HG03103 (cell line): ENCODE data around the gene RBM28.

Experiments used
- ATAC-seq: cut with Tn5 transposase; IDR thresholded peaks from one replicate; pipeline ENCODE4 v1.9.1; 2021; ENCODE audit warnings: low read depth; ENCODE audit not compliant: unreplicated experiment

RBM28 gene

GRCh38 chr7:128376077-128376476, 32.4 kb upstream of the RBM28 start:
- no peak for ATAC-seq

GRCh38 chr7:128374041-128374440, 30.3 kb upstream of the RBM28 start:
- ATAC-seq = no peak

GRCh38 chr7:128373606-128374005, 29.9 kb upstream of the RBM28 start:
- no peak for ATAC-seq

GRCh38 chr7:128370491-128370890, 26.8 kb upstream of the RBM28 start:
- no peak for ATAC-seq

GRCh38 chr7:128366986-128367385, 23.3 kb upstream of the RBM28 start:
- ATAC-seq = no peak

GRCh38 chr7:128366300-128366699, 22.6 kb upstream of the RBM28 start:
- no peak for ATAC-seq

- ATAC-seq = no peak
These were observed 21.7 kb upstream of the RBM28 start for GRCh38 chr7:128365432-128365831.

GRCh38 chr7:128364166-128364870, 20.6 kb upstream of the RBM28 start:
- no peak for ATAC-seq

GRCh38 chr7:128363261-128363721, 19.6 kb upstream of the RBM28 start:
- ATAC-seq = no peak

- ATAC-seq = no peak
These were observed 19.0 kb upstream of the RBM28 start for GRCh38 chr7:128362670-128363069.

- ATAC-seq = no peak
These were observed 18.0 kb upstream of the RBM28 start, which contains the start of gene PRRT4 for GRCh38 chr7:128361411-128362379. Gene PRRT4, minus strand, starts transcription at chr7:128361690.

GRCh38 chr7:128360359-128360678, 16.6 kb upstream of the RBM28 start:
- ATAC-seq = no peak

GRCh38 chr7:128359939-128360338, 16.2 kb upstream of the RBM28 start:
- no peak for ATAC-seq

- no peak for ATAC-seq
These were observed 15.6 kb upstream of the RBM28 start for GRCh38 chr7:128359336-128359735.

- ATAC-seq = no peak
These were observed 14.5 kb upstream of the RBM28 start for GRCh38 chr7:128358233-128358632.

GRCh38 chr7:128357217-128357613, 13.5 kb upstream of the RBM28 start:
- no peak for ATAC-seq

GRCh38 chr7:128356546-128357216, 13.0 kb upstream of the RBM28 start:
- ATAC-seq = no peak

- ATAC-seq = no peak
These were observed 9.9 kb upstream of the RBM28 start for GRCh38 chr7:128353610-128354009.

GRCh38 chr7:128353189-128353588, 9.5 kb upstream of the RBM28 start:
- ATAC-seq = no peak

- no peak for ATAC-seq
These were observed 8.9 kb upstream of the RBM28 start for GRCh38 chr7:128352636-128353035.

GRCh38 chr7:128352153-128352537, 8.4 kb upstream of the RBM28 start:
- no peak for ATAC-seq
